Smooth muscle cell of trachea (primary cell): ENCODE data around the gene CBFB. TPM values are rescaled to one million over a fixed set of nuclear protein-coding genes. Genes with fewer than 3 reads are reported as not detected.

Experiments
- total RNA-seq: library from RNA; depleted of rRNA; stranded (reverse); fragments of >200 nt; gene quantifications from 2 replicates; pipeline ENCODE4 v1.2.1, GENCODE V29; 2014

CBFB gene
- total RNA-seq = 53.4 and 89.9 TPM in 2 replicates

GRCh38 chr16:67028696-67029253, at the start of gene CBFB:
Gene CBFB, plus strand, starts transcription at chr16:67029149. Its CDS starts 259 bp downstream, at chr16:67029408.

GRCh38 chr16:66988197-66988788, 40.7 kb upstream of the CBFB start, which contains the start of gene CES4A:
Gene CES4A, plus strand, starts transcription at chr16:66988589. Its CDS starts 184 bp downstream, at chr16:66988773.

GRCh38 chr16:67109407-67110135, 80.6 kb downstream of the CBFB start, which contains the start of gene PHAF1:
Gene PHAF1, plus strand, starts transcription at chr16:67109941. Its CDS starts 235 bp downstream, at chr16:67110176.

Other genes with a start within 250 kb of the CBFB start
- not detected in 2 replicates for gene TERB1, start 227.6 kb upstream of the CBFB start, total RNA-seq
- gene NAE1, start 198.2 kb upstream of the CBFB start, total RNA-seq = 53.1 and 78.5 TPM in 2 replicates
- gene CA7, start 184.7 kb upstream of the CBFB start, total RNA-seq = not detected in 2 replicates
- 6.1 and 14.5 TPM in 2 replicates for gene PDP2, start 148.6 kb upstream of the CBFB start, total RNA-seq
- under 0.01 and 0.17 TPM in 2 replicates for gene CDH16, start 110.3 kb upstream of the CBFB start, total RNA-seq
- gene RRAD, start 103.6 kb upstream of the CBFB start, total RNA-seq = 1.7 and 26.5 TPM in 2 replicates
- 127 and 153 TPM in 2 replicates for gene CIAO2B, start 94.7 kb upstream of the CBFB start, total RNA-seq
- gene CES2, start 93.6 kb upstream of the CBFB start, total RNA-seq = 26.3 and 56.6 TPM in 2 replicates
- 0.66 and 1.9 TPM in 2 replicates for gene CES3, start 67.9 kb upstream of the CBFB start, total RNA-seq
- gene CES4A, start 40.6 kb upstream of the CBFB start, total RNA-seq = 1.6 and 6.5 TPM in 2 replicates
- 16.0 and 19.4 TPM in 2 replicates for gene PHAF1, start 80.8 kb downstream of the CBFB start, total RNA-seq
- 55.6 and 102 TPM in 2 replicates for gene B3GNT9, start 121.8 kb downstream of the CBFB start, total RNA-seq
- 25.3 and 35.1 TPM in 2 replicates for gene TRADD, start 130.8 kb downstream of the CBFB start, total RNA-seq
- gene FBXL8, start 130.8 kb downstream of the CBFB start, total RNA-seq = 21.7 and 26.3 TPM in 2 replicates
- 12.9 and 50.4 TPM in 2 replicates for gene HSF4, start 135.6 kb downstream of the CBFB start, total RNA-seq
- 12.8 and 18.5 TPM in 2 replicates for gene NOL3, start 141.4 kb downstream of the CBFB start, total RNA-seq
- gene MATCAP1, start 154.8 kb downstream of the CBFB start, total RNA-seq = 20.8 and 24.9 TPM in 2 replicates
- gene EXOC3L1, start 161.0 kb downstream of the CBFB start, total RNA-seq = 0.17 TPM in 1 of 2 replicates, not detected in the other
- gene E2F4, start 163.0 kb downstream of the CBFB start, total RNA-seq = 51.5 and 63.2 TPM in 2 replicates
- 0.29 and 0.66 TPM in 2 replicates for gene ELMO3, start 170.0 kb downstream of the CBFB start, total RNA-seq
- gene TMEM208, start 198.0 kb downstream of the CBFB start, total RNA-seq = 32.6 and 42.9 TPM in 2 replicates
- 15.7 and 16.6 TPM in 2 replicates for gene FHOD1, start 218.3 kb downstream of the CBFB start, total RNA-seq
- gene SLC9A5, start 219.8 kb downstream of the CBFB start, total RNA-seq = 1.3 and 2.3 TPM in 2 replicates